GM12891 (cell line): Measurements from ENCODE around the gene MSL1.

Experiments used
- POLR2A ChIP-seq: IDR thresholded peaks from 2 replicates; pipeline ENCODE4 v1.6.1; 2011; ENCODE audit warnings: low read depth, low read length, control low read depth
- POLR2AphosphoS5 ChIP-seq: IDR thresholded peaks from 2 replicates; pipeline ENCODE4 v1.6.1; 2011; ENCODE audit warnings: low read depth, low read length, control low read depth
- TAF1 ChIP-seq: IDR thresholded peaks from 2 replicates; pipeline ENCODE4 v1.6.1; 2011; ENCODE audit warnings: low read depth, low read length, control low read depth

GRCh38 chr17:40072735-40073346, 48.9 kb upstream of the MSL1 start:
- no peak for TF ChIP-seq POLR2AphosphoS5
- TF ChIP-seq TAF1: no peak
- no peak for TF ChIP-seq POLR2A
